GM19455 (cell line): ENCODE measurements around the gene TMC7.
"Not testable (repeated sequence)": the region's sequence is repeated elsewhere in the genome, so short reads cannot be mapped to it uniquely, and the experiment has no call there.

Experiments
- ATAC-seq: cut with Tn5 transposase; IDR thresholded peaks from one replicate; pipeline ENCODE4 v1.9.1; 2021; ENCODE audit not compliant: unreplicated experiment

TMC7 gene

DNA sequence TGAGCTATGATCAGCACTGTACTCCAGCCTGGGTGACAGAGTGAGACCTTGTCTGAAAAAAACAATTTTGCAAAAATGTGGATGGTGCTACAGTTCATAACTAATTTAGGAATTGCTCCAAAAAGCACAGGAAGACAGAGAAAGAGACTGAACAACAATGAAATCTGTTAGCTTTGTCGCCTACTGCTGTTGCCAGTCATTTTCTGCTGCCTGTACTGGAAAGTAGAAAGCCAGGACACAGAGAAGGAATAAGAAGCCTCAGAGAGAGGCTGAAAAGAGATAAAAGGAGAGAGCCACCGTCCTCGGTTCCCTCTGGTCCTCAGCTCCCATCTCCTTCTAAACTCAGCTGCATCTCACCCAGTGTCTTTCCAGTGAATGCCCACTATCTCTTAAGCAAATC, 8.6 kb upstream of the TMC7 start:
- ATAC-seq = no peak

DNA sequence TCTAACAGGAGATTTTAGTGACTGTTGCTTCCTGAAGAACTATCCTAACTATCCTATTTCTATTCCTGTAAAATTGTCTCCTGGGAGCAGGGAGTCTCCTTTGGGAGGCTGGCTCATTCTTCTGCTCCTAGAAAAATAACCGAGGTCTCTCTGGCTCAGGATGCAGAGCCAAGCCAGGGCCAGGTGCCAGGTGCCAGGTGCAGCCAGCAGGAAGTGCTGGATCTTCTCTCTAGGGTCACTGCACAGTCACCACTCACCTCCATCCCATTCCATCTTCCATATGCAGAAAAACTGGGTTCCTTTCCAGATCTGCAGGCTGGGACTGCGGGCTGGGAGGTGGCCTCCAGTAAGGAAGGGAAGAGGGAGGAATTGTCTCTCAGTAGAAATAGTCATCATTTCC, 3.8 kb upstream of the TMC7 start:
- ATAC-seq = no peak

DNA sequence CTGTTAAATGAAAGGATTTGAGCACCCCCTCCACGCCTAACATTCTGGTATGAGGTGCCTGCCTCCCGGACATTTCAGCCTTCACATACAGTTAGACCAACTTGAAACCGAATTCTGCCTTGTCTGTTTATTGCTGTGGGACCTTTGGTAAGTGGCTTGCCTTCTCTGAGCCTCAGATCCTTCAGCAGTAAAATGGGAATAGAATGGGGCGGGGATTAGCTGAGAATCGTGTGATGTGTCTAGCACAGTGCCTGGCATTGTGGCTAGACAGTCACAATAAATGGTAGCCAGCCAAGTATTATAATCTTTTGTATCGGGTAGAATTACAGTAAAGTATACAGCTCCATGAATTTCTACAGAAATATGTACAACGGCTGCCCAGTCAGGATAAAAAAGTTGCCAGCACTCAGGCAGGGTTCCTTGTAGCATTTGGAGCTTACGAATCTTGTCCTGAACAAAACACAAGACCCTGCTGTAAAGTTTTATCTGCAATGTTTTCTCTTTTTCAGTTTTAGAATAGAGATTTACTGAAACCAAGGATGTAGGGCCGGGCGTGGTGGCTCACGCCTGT, 786 bp downstream of the TMC7 start:
- no peak for ATAC-seq

DNA sequence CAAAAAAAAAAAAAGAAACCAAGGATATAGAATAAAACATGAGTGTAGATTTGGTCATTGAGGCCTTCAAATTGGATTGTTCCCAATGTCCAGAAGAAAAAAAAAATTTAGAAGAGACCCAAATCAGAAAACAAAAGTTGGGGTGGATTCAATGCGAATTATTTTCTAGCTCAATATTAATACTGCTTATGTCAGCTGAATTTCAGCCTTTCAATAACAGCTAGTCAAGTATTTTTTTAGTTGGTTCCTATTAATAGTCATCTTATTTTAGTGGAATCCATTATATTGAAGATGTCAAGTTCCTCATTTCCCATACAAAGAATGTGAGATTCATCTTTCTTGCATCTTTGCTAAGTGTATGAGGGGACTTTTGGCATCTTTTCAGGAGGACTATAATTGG, 1.5 kb downstream of the TMC7 start:
- ATAC-seq = not testable (repeated sequence)

DNA sequence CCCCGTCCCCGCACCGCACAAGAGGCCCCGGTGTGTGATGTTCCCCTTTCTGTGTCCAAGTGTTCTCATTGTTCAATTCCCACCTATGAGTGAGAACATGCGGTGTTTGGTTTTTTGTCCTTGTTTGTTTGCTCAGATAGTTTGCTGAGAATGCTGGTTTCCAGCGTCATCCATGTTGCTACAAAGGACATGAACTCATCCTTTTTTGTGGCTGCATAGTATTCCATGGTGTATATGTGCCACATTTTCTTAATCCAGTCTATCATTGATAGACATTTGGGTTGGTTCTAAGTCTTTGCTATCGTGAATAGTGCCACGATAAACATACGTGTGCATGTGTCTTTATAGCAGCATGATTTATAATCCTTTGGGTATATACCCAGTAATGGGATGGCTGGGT, 8.0 kb downstream of the TMC7 start:
- ATAC-seq = not testable (repeated sequence)

DNA sequence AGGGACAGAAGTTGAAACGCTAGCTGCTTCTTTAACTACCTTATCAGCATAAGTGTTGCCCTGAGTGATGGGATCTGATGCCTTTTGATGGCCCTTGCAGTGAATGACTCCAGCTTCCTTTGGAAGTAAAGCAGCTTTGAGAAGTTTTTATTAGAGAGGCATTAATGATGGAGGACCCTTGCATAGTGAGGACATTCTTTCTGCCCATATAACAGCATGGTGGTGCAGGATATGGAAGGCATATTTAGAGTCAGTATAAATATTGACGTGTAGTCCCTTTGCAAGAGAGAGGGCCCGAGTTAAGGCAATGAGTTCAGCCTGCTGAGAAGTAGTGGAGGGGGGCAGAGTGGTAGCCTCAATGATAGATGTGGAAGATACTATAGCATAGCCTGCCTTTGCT, 9.8 kb downstream of the TMC7 start:
- ATAC-seq = not testable (repeated sequence)

DNA sequence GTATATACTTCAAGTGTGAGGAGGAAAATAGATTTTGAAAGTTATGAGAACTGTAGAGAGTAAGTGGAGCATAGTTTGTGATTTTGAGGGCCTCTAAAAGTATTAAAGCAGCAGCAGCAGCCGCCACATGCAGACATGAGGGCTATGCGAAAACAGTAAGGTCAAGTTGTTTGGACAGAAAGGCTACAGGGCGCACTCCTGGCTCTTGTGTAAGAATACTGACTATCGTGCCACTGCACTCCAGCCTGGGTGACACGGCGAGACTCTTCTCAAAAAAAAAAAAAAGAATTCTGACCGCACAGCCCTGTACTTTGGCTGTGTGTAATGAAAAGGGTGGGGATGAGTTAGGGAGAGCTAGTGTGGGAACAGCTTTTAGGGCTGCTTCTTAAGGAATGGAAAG, 10.4 kb downstream of the TMC7 start:
- ATAC-seq = not testable (repeated sequence)

DNA sequence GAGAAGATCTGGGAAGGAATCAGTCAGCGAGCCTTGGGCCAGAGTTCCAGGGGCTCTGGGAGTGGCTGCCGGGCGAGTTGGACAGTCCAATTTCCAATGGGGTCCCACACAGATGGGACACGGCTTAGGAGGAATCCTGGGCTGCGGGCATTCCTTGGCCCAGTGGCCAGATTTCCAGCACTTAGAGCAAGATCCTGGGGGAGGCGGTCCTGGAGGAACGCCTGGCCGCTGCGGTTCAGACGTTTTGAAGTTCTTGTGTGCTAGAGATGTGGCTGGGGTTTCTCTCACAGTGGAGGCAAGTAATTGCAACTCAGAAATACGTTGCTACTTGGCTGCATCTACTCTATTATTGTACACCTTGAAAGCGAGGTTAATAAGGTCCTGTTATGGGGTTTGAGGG, 11.7 kb downstream of the TMC7 start:
- ATAC-seq = not testable (repeated sequence)

DNA sequence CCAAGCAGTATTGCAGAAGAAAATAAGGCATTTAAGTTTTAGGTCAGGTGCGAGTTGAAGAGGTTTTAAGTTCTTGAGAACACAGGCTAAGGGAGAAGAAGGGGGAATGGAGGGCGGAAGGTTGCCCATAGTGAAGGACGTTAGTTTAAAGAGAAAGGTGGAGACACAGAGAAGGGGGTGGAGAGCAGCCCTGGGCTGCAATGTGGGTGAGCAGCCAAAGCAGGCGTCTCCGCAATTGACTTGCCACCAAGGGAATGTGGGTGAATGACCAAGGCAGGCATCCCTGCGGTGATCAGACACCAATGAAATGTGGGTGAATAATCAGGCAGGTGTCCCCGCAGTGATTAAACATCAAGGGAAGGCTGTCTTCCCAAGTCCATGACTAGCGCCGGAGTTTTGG, 12.8 kb downstream of the TMC7 start:
- not testable (repeated sequence) for ATAC-seq

DNA sequence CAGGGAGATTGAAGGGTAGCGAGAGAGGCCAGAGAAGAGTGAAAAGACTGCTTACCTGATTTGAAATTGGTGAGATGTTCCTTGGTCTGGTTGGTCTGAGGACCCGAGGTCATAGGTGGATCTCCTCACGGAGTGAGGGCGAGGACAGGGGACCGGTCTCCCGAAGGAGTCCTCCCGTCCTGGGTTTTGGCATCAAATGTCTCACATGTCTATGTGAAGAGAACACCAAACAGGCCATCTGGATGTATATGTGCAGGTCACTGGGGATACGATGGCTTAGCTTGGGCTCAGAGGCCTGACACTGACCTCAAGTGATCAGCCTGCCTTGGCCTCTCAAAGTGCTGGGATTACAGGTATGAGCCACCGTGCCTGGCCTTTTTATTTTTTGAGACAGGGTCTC, 13.3 kb downstream of the TMC7 start:
- not testable (repeated sequence) for ATAC-seq

DNA sequence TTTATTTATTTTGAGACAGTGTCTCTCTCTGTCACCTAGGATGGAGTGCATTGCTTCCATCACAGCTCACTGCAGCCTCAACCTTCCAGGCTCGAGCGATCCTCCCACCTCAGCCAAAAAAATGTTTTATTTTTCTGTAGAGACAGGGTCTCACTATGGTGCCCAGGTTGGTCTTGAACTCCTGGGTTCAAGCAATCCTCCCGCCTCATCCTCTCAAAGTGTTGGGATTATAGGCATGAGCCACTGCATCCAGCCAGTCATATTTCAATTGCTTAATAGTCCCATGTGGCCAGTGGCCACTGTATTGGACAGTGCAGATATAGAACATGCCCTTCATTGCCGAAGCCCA, 15.3 kb downstream of the TMC7 start:
- ATAC-seq = no peak

DNA sequence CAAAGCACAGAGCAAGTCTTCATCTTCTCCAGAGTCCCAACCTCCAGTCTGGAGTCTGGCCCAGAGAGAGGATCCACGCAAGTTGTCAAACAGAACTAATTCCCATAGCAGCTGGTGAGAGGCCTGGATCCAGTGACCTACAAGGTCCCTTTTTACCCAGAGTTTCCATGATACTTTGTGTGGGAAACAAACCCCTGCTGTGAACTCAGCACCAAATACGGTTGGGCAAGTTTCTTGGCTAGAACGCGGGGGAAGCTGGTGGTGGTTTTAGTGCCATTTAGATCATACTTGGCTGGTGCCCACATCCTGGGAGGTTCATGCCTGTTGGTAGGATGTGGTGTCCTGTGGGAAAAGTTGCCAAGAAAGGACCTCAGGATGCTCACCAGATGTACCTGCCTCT, 18.1 kb downstream of the TMC7 start:
- no peak for ATAC-seq

DNA sequence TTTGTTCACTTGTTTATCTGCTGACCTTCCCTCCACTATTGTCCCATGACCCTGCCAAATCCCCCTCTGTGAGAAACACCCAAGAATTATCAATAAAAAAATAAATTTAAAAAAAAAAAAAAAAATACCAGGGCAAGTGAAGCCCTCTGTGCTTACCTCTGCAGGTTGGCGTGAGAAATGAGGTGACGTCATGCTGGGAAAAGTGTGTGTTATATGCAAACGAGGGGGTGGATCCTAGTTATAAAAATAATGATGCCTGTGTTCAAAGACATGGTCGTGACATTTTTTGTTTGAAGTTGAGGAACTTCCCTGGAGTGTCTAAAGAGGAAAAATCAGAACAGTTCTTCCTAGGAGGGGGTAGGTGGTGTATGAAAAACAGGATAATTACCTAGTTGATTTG, 20.2 kb downstream of the TMC7 start:
- ATAC-seq = no peak

DNA sequence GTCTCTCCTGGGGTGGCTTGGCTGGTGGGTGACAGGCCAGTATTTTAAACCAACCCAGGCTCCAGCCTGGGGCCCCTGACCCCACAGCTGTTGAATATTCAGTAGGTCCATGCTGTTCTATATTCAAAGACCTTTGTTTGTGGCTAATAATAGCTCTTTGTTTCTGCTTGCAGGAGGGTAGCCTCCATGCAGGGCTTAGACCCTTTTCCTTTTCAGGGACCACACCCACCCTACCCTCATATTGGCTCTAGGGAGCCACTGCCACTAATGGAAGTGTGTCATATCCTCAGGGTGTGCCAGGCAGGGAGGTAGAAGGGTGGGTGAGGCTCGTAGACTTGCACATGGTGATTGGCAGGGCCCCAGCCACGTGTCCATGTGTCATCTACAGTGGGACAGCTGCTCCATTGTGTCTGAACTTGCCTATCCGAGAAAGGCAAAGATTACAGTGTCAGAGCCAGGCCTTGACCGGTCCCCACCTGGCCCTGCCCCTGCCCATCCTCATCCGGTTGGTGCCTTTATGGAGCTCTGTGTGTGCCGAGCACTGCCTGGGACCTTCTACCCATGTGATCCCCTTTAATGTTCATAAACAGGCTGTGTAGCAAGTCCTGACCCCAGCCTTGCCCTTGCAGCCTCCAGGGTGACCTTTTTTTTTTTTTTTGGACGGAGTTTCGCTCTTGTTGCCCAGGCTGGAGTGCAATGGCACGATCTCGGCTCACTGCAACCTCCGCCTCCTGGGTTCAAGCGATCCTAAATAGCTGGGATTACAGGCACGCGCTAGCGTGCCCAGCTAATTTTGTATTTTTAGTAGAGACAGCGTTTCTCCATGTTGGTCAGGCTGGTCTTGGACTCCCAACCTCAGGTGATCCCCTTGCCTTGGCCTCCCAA, 22.1 kb downstream of the TMC7 start:
- ATAC-seq = no peak

DNA sequence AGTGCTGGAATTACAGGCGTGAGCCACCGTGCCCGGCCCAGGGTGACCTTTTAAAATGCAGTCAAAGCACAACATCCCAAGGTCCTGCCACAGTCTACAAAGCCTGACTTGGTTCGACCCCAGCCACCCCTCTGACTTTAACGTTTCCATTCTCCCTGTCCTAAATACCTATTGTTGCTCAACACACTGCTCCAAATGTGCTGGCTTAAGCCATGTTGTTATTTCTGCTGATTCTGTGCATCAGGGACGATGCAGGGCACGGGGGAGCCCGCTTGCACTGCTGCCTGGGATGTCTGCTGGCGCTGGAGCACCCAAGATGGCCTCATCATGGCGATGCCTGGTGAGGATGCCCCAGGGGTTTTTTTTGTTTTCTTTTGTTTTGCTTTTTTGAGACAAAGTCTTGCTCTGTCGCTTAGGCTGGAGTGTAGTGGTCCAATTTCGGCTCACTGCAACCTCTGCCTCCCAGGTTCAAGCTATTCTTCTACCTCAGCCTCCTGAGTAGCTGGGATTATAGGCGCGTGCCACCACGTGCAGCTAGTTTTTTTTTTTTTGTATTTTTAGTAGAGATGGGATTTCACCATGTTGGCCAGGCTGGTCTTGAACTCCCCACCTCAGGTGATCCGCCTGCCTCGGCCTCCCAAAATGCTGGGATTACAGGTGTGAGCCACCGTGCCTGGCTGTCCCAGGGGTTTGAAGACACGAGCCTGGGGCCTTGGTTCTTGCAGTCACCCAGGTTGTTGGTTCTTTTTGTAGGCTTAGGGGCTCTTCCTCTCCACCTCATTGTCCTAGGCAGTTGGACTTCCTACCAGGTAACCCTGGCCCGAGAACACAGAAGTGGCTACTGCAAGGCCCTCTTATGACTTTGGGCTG, 22.9 kb downstream of the TMC7 start:
- no peak for ATAC-seq

DNA sequence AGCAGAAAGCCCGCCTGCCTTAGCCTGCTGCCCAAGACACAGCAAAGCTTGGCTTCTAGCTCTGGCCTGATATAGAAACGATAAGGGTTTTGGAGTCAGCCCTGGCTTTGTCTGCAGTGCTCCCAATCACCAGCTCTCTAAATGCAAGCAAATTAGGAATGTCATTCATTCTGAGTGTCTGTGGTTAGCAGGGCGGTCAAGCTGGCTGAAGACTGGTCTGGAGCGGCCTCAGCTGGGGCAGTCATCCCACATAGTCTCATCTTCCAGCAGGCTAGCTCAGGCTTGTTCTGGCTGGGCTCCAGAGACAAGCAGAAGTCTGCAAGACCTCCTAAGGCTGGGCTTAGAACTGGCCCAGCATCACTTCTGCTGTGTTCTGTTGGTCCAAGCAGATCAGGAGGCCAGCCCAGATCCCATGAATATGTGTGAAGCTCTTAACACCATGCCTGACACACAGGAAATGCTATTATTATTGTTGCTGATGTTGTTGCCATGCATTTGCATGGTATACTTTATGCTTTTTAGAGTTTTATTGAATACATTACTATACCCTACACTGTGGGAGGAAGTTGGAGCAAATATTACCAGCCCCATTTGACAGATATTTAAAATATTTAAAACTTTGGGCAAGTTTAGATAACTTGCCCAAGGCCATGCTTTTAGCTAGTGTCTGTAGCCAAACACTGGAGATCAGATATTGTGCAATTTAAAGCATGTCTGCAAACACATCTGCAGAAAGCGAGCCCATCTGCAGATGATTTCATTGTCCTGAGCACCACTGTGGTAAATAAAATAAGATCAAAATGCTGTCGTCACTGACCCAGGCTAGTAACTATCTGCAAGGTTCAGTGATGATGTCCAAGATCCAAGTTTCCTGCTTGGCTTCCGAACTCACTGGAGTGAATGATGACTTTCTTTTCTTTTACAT, 24.8 kb downstream of the TMC7 start:
- ATAC-seq = no peak

DNA sequence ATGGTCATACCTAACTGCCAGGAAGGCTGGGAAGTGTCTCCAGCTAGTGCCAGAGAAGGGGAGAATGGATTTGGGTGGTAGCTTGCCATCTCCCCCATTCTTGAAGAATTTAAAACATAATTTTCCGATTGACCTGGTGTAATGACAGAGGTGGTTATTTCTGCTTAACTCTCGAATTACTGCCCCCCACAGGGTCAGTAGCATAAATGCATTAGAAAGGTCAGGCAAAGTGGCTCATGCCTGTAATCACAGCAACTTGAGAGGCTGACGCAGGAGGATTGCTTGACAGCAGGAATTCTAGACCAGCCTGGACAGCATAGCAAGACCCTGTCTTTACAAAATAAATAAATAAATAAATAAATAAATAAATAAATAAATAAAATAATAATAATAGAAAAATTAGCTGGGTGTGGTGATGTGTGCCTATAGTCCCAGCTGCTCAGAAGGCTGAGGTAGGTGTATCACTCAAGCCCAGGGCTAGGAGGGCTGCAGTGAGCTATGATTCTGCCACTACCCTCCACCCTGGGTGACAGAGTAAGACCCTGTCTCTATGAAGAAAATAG, 27.5 kb downstream of the TMC7 start:
- no peak for ATAC-seq

DNA sequence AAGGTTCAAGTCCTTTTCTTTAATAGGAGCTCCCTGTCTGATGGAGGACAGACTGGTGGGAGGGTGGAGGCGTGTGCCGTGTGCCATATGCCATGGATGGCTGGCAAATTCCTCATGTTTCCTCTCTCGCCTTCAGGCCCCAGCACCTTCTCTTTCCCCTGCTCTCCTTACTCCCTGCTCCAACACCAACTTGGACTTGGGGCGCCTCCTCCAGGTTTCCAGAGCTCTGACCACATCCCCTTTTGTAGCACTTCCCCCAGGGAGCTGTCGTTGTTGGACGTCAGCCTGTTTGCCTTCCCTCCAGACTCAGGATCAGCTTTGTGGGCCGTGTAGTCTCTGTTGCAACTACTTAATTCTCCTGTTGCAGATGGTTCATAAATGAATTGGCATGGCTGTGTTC, 30.7 kb downstream of the TMC7 start:
- ATAC-seq = no peak

DNA sequence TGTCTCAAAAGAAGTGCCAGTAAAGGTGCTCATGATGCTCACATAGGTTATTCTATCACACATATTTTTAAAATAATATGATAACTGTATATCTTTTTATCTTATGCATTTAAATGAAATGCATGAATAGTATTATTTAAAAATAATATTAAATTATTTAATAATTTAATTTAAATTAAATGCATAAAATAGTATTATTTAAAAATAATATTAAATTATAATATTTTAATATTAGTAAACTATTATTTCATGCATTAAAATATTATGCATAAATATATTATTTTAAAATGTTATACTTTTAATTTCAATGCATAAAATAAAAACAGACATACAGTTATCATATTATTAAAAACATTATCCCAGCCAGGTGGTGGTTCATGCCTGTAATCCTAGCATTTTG, 33.4 kb downstream of the TMC7 start:
- ATAC-seq = no peak

DNA sequence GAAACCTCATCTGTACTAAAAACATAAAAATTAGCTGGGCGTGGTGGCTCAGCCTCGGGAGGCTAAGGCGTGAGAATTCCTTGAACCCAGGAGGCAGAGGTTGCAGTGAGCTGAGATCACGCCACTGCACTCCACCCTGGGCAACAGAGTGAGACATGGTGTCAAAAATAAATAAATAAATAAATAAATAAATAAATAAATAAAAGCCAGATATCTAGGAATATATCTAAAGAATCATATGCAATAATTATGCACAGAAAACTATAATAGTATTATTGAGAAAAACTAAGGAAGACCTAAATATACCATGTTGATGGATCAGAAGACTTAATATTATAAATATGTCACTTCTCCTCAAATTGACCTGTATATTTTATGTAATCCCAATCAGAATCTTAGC, 37.0 kb downstream of the TMC7 start:
- no peak for ATAC-seq
